Stromal cell of bone marrow (primary cell): ENCODE measurements around the gene UROC1.

Source experiments
- DNase-seq: peaks from one replicate; pipeline ENCODE4 v3.0.0-alpha.2; 2012; ENCODE audit warnings: low read depth

Gene UROC1

GRCh38 chr3:126440709-126440995, 76.9 kb downstream of the UROC1 start:
- DNase-seq: no peak

DNA sequence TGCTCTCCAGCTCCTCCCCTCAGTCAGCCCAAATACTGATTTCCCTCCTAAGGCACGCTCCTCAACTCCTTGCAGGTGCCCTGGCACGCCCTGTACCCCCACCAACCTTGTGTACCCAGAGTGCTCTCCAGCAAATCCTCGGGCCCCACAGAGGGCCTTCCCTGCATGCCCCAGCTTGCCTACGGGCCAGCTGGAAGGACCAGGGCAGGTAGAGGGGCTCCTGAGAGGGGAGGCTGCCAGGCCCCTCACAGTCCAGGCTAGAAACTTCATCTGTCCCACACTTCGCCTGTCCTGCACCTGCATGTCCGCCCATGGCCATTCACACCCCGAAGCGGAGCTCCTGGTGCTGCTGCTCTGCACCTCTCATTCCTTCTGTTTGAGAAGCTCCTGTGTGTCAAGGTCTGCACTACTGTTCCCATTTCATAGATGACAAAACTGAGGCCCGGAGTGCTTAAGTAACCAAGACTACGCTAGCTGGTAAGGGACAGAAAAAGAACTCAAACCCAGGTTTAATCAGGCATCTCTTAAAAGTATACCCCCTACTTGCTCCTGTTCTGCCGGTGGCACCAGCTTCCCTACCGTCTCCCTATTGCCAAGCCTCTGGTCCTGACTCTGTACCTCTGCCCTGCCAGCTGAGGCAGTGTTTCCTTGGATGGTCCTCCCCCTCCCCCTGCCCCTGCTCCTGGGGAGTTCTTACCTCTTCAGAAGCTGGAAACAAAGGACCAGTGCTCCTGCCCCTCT, 77.4 kb downstream of the UROC1 start:
- DNase-seq: no peak

DNA sequence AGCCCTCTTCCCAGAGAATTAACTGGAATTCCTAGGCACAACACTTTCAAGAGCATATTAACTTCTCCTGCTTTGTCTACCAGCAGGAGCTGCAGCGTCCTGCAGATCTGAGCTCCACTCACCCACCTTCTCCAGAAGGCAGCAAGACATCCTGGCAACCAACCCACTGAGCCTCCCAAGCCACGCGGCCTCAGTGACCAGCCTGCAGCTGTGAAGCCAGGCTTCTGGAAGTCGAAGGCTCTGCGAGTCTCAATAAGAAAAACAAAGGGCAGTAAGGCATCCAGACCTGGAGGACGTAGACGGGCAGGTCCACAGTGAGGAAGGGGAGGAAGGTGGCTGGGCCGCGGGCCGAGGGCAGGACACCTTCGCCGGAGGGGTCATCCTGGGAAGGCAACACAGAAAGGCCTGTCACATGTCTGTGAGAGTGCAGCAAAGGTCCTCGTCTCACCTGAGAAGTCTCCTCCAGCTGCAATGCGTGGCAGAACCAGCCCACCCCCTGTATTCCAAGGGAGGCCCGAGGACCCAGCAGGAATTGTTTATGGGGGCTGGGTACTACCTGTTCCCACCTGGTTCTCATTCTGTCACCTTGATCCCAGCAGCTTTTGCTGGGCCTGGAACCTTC, 78.1 kb downstream of the UROC1 start:
- no peak for DNase-seq

- no peak for DNase-seq
Observed at GRCh38 chr3:126438746-126439145, 78.8 kb downstream of the UROC1 start.

GRCh38 chr3:126438186-126438585, 79.4 kb downstream of the UROC1 start:
- DNase-seq: no peak

DNA sequence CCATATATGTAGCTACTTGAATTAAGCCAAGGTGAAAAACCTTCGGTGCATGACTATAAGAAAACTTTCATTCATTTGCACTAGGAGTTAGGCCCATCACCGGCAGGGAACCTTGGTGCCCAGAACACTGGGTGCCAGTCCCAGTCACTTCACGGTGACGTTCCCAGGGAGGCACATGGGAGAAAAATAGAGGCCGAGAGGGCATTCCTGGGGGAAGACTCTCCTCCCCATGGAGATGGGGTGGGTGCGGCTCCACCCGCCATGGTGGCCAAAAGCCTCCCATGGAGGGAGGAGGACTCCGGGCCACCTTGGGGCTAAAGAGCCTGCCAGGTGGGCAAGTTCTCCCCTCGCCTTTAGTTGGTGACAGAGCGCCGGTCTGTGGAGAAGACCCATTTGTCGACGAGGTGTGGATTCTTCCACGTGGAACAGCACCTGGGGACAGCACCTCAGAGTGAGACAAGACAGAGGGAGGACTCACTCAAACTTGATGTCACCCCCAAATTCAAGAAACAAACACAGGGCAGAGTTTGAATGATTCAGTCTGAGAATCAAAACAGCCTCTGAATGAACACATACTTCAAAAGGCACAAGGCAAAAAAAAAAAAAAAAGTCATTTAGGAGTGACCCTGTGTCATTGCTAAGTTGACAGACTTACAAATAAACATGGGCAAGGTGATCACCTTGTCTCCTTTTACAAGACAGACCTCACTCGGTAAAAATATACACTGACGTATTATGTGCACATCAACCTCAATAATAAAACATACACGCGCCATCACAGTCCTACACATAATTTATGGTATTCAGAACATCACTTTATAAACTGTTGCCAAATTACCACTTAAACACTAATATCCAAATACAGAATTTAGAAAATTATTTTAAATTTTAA, 80.5 kb downstream of the UROC1 start:
- DNase-seq: no peak

- DNase-seq: no peak
Observed at GRCh38 chr3:126435456-126436315, 81.9 kb downstream of the UROC1 start.

- no peak for DNase-seq
Observed at GRCh38 chr3:126434931-126435411, 82.6 kb downstream of the UROC1 start.

DNA sequence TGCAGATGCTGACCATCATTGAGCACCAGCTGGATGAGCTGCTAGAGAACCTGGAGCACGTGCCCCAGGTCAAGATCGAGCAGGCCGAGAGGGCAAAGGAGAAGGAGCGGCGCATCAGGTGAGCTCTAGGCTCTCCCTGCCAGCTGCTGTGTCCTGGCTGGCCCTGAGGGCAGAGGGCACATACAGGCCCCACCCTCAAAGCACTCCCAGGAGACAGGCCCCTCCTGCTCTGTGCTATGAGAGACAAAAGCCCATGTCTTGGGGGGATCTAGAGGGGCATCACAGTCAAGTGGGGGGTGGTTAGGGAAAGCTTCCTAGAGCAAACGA, 83.3 kb downstream of the UROC1 start:
- DNase-seq: no peak

- DNase-seq: no peak
Observed at GRCh38 chr3:126433496-126434263, 83.9 kb downstream of the UROC1 start.

GRCh38 chr3:126433105-126433430, 84.5 kb downstream of the UROC1 start:
- DNase-seq: no peak

GRCh38 chr3:126432361-126433104, 85.0 kb downstream of the UROC1 start:
- peak; percentile 31 for DNase-seq
